ENCODE measurements around the gene CGN. TPM values are rescaled to one million over a fixed set of nuclear protein-coding genes. Genes with fewer than 3 reads are reported as not detected.

CGN gene
- total and polyA plus RNA-seq, 2 donors (not counting 3 experiments of a cell fraction or from before 2014, with no cell fraction given) = 0.32 to 0.73 TPM

- ChIA-PET CTCF (no interaction called here), POLR2A (no interaction called here)
- Histone ChIP-seq H3K4me1 (ENCODE audit: control insufficient read depth, extremely low read depth, insufficient read depth, low read length) (no peaks in the 10 kb centered on the region), H3K9ac (replicated peaks; ENCODE audit: extremely low read depth, insufficient read depth, low read length) (no peak overlapping the region), H3K9me1 (replicated peaks; ENCODE audit: control insufficient read depth, extremely low read depth, insufficient read depth, low read length) (no peaks in the 10 kb centered on the region), H3K9me3 (replicated peaks; ENCODE audit: control insufficient read depth, insufficient read depth, low read length) (no peaks in the 10 kb centered on the region), H3K4me3 (replicated peaks in 1 of 3; ENCODE audit: insufficient read depth in 1 of 3, low read depth in 1 of 3, low read length in 3 of 3) (no peak overlapping the region), H2AFZ (ENCODE audit: low read depth, low read length) (no peak overlapping the region), H3K36me3 (ENCODE audit: control insufficient read depth in 2 of 2, extremely low read depth in 1 of 2, insufficient read depth in 2 of 2, low read length in 2 of 2) (no peaks in the 10 kb centered on the region), H3K79me2 (ENCODE audit: control insufficient read depth, insufficient read depth, low read length) (no peaks in the 10 kb centered on the region), H3K27ac (ENCODE audit: insufficient read depth, low read depth, low read length) (no peak overlapping the region), H3K27me3 (ENCODE audit: control insufficient read depth in 2 of 2, insufficient read depth in 2 of 2, low read length in 2 of 2) (no peaks in the 10 kb centered on the region), H3K4me2 (ENCODE audit: insufficient read depth, low read length) (no peak overlapping the region), H4K20me1 (replicated peaks; ENCODE audit: control insufficient read depth, extremely low read depth, insufficient read depth, low read length) (no peaks in the 10 kb centered on the region)
- dilution Hi-C loops (cut with MboI; ENCODE audit: extremely low pct_ligation_motif_present, low sequenced_read_pairs) (no loop called here), intact Hi-C loops (cut with micrococcal nuclease) (no loop called here)
- no TSS peak for BruUV-seq (replicated peaks)
- TF ChIP-seq EZH2 (IDR thresholded peaks at IDR 0.05; ENCODE audit: borderline replicate concordance, low read depth, low read length, severe bottlenecking) = no peak
- TF ChIP-seq FOS (IDR thresholded peaks at IDR 0.05; ENCODE audit: borderline replicate concordance, insufficient read depth, low read length) = no peak
- no peak for TF ChIP-seq MAX (IDR thresholded peaks at IDR 0.05; ENCODE audit: insufficient read depth, insufficient read length)
- TF ChIP-seq POLR2A (IDR thresholded peaks at IDR 0.05; ENCODE audit: low read depth, low read length) = no peak
- TF ChIP-seq JUN (IDR thresholded peaks at IDR 0.05; ENCODE audit: borderline replicate concordance, insufficient read depth, insufficient read length, low read depth) = no peak
- TF ChIP-seq POLR2AphosphoS5 (IDR thresholded peaks at IDR 0.05; ENCODE audit: insufficient read depth, low read depth, low read length) = no peak
- TF ChIP-seq CTCF (IDR thresholded peaks at IDR 0.05; ENCODE audit: extremely low read depth in 1 of 2, insufficient read depth in 1 of 2, low read depth in 1 of 2, low read length in 2 of 2) = no peak
- no peak for DNase-seq (ENCODE audit: low read depth, low spot score)
- no peak for FAIRE-seq
Measured at GRCh38 chr1:151584278-151584677, 73.1 kb downstream of the CGN start.
